ENCODE measurements around the gene RCC1.

Gene RCC1

GRCh38 chr1:28499553-28499952, 6.3 kb upstream of the RCC1 start:
- H3K9me3 ChIP-seq (ENCODE audit: insufficient read depth, low read depth, low read length), result no peaks in the 10 kb centered on the region
- H3K4me1 ChIP-seq (ENCODE audit: insufficient read depth, low read length), result no peaks in the 10 kb centered on the region
- no peak overlapping the region for H3K27ac ChIP-seq (ENCODE audit: low read depth, low read length)
- WGBS, result 92% methylated on average over 4 of the region's 4 CpGs
- H3K4me3 ChIP-seq (ENCODE audit: low read length), result no peak overlapping the region
- peaks cover 29% of the 10 kb centered on the region for H3K36me3 ChIP-seq (ENCODE audit: insufficient read depth, low read length)
- no peaks in the 10 kb centered on the region for H3K27me3 ChIP-seq (ENCODE audit: insufficient read depth, low read length)
- 0 out of 2 replicates have a peak overlapping the region, but pooled peaks have one; percentile 5 for H3K9ac ChIP-seq (ENCODE audit: low read depth, low read length)

GRCh38 chr1:28501925-28502324, 3.9 kb upstream of the RCC1 start:
- H3K36me3 ChIP-seq (ENCODE audit: insufficient read depth, low read length), result peaks cover 19% of the 10 kb centered on the region
- H3K27me3 ChIP-seq (ENCODE audit: insufficient read depth, low read length), result no peaks in the 10 kb centered on the region
- no peak overlapping the region for H3K4me3 ChIP-seq (ENCODE audit: low read length)
- no peaks in the 10 kb centered on the region for H3K9me3 ChIP-seq (ENCODE audit: insufficient read depth, low read depth, low read length)
- H3K4me1 ChIP-seq (ENCODE audit: insufficient read depth, low read length), result no peaks in the 10 kb centered on the region
- H3K27ac ChIP-seq (ENCODE audit: low read depth, low read length), result no peak overlapping the region
- WGBS, result 90% methylated on average over 4 of the region's 4 CpGs
- H3K9ac ChIP-seq (ENCODE audit: low read depth, low read length), result no peak overlapping the region

GRCh38 chr1:28503117-28503516, 2.7 kb upstream of the RCC1 start:
- no peak overlapping the region for H3K27ac ChIP-seq (ENCODE audit: low read depth, low read length)
- WGBS, result 88% methylated on average over 2 of the region's 3 CpGs

DNA sequence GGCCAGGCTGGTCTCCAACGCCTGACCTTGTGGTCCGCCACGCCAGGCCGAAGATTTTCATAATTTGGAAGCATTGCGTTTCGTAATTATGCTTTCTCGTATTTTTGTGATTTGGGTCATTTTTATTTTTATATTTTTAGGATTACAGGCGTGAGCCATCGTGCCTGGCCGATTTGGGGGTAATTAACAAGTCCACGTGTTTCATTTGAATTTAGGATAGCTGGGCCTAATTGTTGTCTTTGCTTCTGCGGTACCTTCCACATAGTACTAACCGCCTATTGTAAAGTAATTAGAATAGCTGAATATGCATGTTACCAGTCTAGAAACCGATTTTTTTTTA, 1.0 kb downstream of the RCC1 start:
- WGBS, result 1% methylated on average over 13 of the region's 14 CpGs
- Histone ChIP-seq H3K4me1 (ENCODE audit: insufficient read depth, low read length) (peaks cover 13% of the 10 kb centered on the region), H3K4me3 (ENCODE audit: low read length) (peak overlapping the region; percentile 78), H3K9ac (ENCODE audit: low read depth, low read length) (peak overlapping the region; percentile 100), H3K36me3 (ENCODE audit: insufficient read depth, low read length) (peaks cover 54% of the 10 kb centered on the region), H3K27ac (ENCODE audit: low read depth, low read length) (peak overlapping the region; percentile 98), H3K9me3 (ENCODE audit: insufficient read depth, low read depth, low read length) (no peaks in the 10 kb centered on the region), H3K27me3 (ENCODE audit: insufficient read depth, low read length) (no peaks in the 10 kb centered on the region)

More at GRCh38 chr1:28503117-28503516, 2.7 kb upstream of the RCC1 start:
- Histone ChIP-seq H3K27me3 (ENCODE audit: insufficient read depth, low read length) (no peaks in the 10 kb centered on the region), H3K9me3 (ENCODE audit: insufficient read depth, low read depth, low read length) (no peaks in the 10 kb centered on the region), H3K36me3 (ENCODE audit: insufficient read depth, low read length) (peaks cover 26% of the 10 kb centered on the region), H3K9ac (ENCODE audit: low read depth, low read length) (no peak overlapping the region), H3K4me1 (ENCODE audit: insufficient read depth, low read length) (peaks cover 2% of the 10 kb centered on the region), H3K4me3 (ENCODE audit: low read length) (no peak overlapping the region)

- Histone ChIP-seq H3K27me3 (ENCODE audit: insufficient read depth, low read length) (no peaks in the 10 kb centered on the region), H3K4me1 (ENCODE audit: insufficient read depth, low read length) (peaks cover 13% of the 10 kb centered on the region), H3K4me3 (ENCODE audit: low read length) (peak overlapping the region; percentile 78), H3K27ac (ENCODE audit: low read depth, low read length) (peak overlapping the region; percentile 98), H3K36me3 (ENCODE audit: insufficient read depth, low read length) (peaks cover 58% of the 10 kb centered on the region), H3K9ac (ENCODE audit: low read depth, low read length) (peak overlapping the region; percentile 100), H3K9me3 (ENCODE audit: insufficient read depth, low read depth, low read length) (no peaks in the 10 kb centered on the region)
- 1% methylated on average over 11 of the region's 11 CpGs for whole genome bisulfite sequencing
These were observed 1.4 kb downstream of the RCC1 start for GRCh38 chr1:28507247-28507645.

- H3K4me3 ChIP-seq (ENCODE audit: low read length), result peak overlapping the region; percentile 78
- H3K27ac ChIP-seq (ENCODE audit: low read depth, low read length), result peak overlapping the region; percentile 98
- peaks cover 13% of the 10 kb centered on the region for H3K4me1 ChIP-seq (ENCODE audit: insufficient read depth, low read length)
- H3K9me3 ChIP-seq (ENCODE audit: insufficient read depth, low read depth, low read length), result no peaks in the 10 kb centered on the region
- 16% methylated on average over 9 of the region's 10 CpGs for WGBS
- no peaks in the 10 kb centered on the region for H3K27me3 ChIP-seq (ENCODE audit: insufficient read depth, low read length)
- H3K36me3 ChIP-seq (ENCODE audit: insufficient read depth, low read length), result peaks cover 63% of the 10 kb centered on the region
- peak overlapping the region; percentile 100 for H3K9ac ChIP-seq (ENCODE audit: low read depth, low read length)
These were observed 2.0 kb downstream of the RCC1 start for GRCh38 chr1:28507646-28508434.

- H3K4me3 ChIP-seq (ENCODE audit: low read length), result peak overlapping the region; percentile 78
- H3K27ac ChIP-seq (ENCODE audit: low read depth, low read length), result peak overlapping the region; percentile 98
- H3K27me3 ChIP-seq (ENCODE audit: insufficient read depth, low read length), result no peaks in the 10 kb centered on the region
- H3K4me1 ChIP-seq (ENCODE audit: insufficient read depth, low read length), result peaks cover 13% of the 10 kb centered on the region
- H3K9me3 ChIP-seq (ENCODE audit: insufficient read depth, low read depth, low read length), result no peaks in the 10 kb centered on the region
- whole genome bisulfite sequencing, result 49% methylated on average over 4 of the region's 5 CpGs
- H3K36me3 ChIP-seq (ENCODE audit: insufficient read depth, low read length), result peaks cover 68% of the 10 kb centered on the region
- peak overlapping the region; percentile 100 for H3K9ac ChIP-seq (ENCODE audit: low read depth, low read length)
These were observed 2.6 kb downstream of the RCC1 start for GRCh38 chr1:28508435-28508754.

DNA sequence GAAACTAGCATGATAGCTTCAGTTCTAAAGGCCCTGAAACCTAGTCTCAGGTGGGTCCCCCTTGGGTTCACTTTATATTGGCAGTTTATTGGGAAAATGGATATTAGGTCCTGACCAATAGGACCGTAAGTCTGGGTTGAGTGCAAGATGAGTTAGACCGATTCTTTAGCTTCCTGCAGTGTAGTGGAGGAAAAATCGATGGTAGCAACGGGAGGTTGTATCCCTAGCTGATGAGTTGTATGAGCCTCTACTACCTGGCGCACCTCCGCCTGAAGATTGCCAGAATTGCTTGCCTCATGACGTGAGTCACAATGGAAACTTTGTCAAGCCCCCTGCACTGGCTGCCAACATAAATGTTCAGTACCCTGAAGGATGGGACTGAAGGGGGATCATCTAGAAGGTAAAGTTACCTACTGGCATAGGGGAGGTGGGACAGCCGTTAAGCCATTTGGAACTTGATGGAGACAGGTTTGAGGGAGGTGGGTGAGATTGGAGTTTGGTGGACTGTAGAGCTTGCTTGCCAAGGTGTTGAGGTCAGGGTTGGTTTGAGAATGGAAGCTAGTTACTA, 3.9 kb downstream of the RCC1 start:
- Histone ChIP-seq H3K4me3 (ENCODE audit: low read length) (peak overlapping the region; percentile 0; the same call in 1 of the 2 replicates), H3K9me3 (ENCODE audit: insufficient read depth, low read depth, low read length) (no peaks in the 10 kb centered on the region), H3K36me3 (ENCODE audit: insufficient read depth, low read length) (peaks cover 73% of the 10 kb centered on the region), H3K27me3 (ENCODE audit: insufficient read depth, low read length) (no peaks in the 10 kb centered on the region), H3K4me1 (ENCODE audit: insufficient read depth, low read length) (peaks cover 13% of the 10 kb centered on the region), H3K27ac (ENCODE audit: low read depth, low read length) (peak overlapping the region; percentile 98), H3K9ac (ENCODE audit: low read depth, low read length) (peak overlapping the region; percentile 100)
- 83% methylated on average over 8 of the region's 8 CpGs for WGBS

DNA sequence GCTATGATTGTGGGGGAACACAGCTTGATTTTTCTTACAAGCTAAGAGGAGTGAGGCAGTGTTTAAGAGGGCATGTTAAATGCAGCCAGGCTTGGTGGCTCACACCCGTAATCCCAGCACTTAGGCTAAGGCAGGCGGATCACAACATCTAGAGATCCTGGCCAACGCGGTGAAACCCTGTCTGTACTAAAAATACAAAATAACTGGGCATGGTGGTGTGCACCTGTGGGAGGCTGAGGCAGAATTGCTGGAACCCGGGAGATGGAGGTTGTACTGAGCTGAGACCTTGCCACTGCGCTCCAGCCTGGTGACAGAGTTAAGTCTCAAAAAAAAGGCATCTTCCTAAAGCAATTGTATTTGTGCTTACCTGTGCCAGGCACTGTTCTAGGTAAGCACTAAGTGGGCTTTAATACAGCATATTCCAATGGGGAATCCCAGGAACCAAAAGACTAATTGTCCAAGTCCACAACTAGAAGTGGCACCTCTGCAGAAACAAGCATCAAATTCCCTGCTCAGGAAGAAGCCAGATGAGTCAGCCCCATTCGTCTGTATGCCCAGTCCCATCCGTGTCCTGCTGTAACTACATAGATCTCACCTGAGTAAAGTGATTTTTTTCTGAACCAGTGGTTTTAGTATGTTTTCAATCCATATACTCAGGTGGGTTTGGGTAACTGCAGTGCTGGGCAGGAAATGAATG, 4.6 kb downstream of the RCC1 start:
- 80% methylated on average over 8 of the region's 8 CpGs for WGBS
- Histone ChIP-seq H3K4me1 (ENCODE audit: insufficient read depth, low read length) (peaks cover 13% of the 10 kb centered on the region), H3K27me3 (ENCODE audit: insufficient read depth, low read length) (no peaks in the 10 kb centered on the region), H3K27ac (ENCODE audit: low read depth, low read length) (peak overlapping the region; percentile 98), H3K4me3 (ENCODE audit: low read length) (no peak overlapping the region), H3K9ac (ENCODE audit: low read depth, low read length) (peak overlapping the region; percentile 100), H3K9me3 (ENCODE audit: insufficient read depth, low read depth, low read length) (no peaks in the 10 kb centered on the region), H3K36me3 (ENCODE audit: insufficient read depth, low read length) (peaks cover 73% of the 10 kb centered on the region)

DNA sequence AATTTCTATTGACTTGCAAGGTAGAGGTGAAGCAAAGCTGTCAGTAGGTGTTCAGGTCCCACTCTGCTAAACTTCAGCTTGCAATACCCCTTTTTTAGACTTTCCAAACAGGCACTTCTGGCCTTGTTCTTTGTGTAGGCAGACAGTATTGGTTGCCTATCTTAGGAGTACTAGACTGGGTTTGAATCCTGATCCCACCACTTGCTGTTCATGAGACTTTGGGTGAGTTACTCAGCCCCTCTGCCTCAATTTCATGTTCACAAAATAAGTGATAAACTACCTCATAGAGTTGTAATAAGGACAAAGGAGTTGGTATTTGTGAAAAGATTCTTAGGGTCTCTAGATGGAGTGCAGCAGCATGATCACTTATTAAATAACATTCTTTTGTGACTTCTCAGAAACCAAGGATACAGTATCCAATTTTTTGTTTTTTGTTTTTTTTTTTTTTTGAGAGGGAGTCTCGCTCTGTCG, 5.2 kb downstream of the RCC1 start:
- WGBS, result 90% methylated on average over 2 of the region's 2 CpGs
- H3K27ac ChIP-seq (ENCODE audit: low read depth, low read length), result peak overlapping the region; percentile 98
- H3K9ac ChIP-seq (ENCODE audit: low read depth, low read length), result peak overlapping the region; percentile 100

DNA sequence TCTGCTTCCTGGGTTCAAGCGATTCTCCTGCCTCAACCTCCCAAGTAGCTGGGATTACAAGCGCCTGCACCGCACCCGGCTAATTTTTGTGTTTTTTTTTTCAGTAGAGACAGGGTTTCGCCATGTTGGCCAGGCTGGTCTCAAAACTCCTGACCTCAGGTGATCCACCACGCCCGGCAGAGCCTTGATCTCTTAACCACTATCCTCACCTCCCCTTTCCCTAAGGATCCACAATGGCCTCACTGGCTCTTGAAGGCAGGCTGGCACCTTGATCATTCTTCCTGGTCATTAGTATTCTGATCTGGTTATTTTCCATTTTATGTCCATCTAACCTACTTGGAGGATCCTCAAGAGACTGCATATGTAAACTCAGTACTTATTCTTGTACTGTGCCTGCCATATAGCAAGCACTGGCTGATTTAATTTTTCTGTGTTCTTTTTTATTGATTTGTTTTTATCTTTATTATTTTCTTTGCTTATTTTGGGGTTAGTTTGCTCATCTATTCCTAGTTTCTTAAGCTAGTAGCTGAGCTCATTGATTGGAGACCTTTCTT, 6.3 kb downstream of the RCC1 start:
- Histone ChIP-seq H3K4me3 (ENCODE audit: low read length) (no peak overlapping the region), H3K4me1 (ENCODE audit: insufficient read depth, low read length) (peaks cover 13% of the 10 kb centered on the region), H3K27me3 (ENCODE audit: insufficient read depth, low read length) (no peaks in the 10 kb centered on the region), H3K27ac (ENCODE audit: low read depth, low read length) (peak overlapping the region; percentile 66; the same call in 1 of the 2 replicates), H3K36me3 (ENCODE audit: insufficient read depth, low read length) (peaks cover 62% of the 10 kb centered on the region), H3K9me3 (ENCODE audit: insufficient read depth, low read depth, low read length) (no peaks in the 10 kb centered on the region), H3K9ac (ENCODE audit: low read depth, low read length) (no peak overlapping the region)
- 86% methylated on average over 7 of the region's 7 CpGs for WGBS

More for the DNA sequence above, 5.2 kb downstream of the RCC1 start:
- no peaks in the 10 kb centered on the region for H3K9me3 ChIP-seq (ENCODE audit: insufficient read depth, low read depth, low read length)
- no peaks in the 10 kb centered on the region for H3K27me3 ChIP-seq (ENCODE audit: insufficient read depth, low read length)
- peaks cover 73% of the 10 kb centered on the region for H3K36me3 ChIP-seq (ENCODE audit: insufficient read depth, low read length)
- H3K4me3 ChIP-seq (ENCODE audit: low read length), result no peak overlapping the region
- H3K4me1 ChIP-seq (ENCODE audit: insufficient read depth, low read length), result peaks cover 13% of the 10 kb centered on the region
